GM12891 (cell line): ENCODE measurements around the gene BRD4.

ENCODE experiments used
- POLR2A ChIP-seq: IDR thresholded peaks from 2 replicates; pipeline ENCODE4 v1.6.1; 2011; ENCODE audit warnings: low read depth, low read length, control low read depth
- POLR2AphosphoS5 ChIP-seq: IDR thresholded peaks from 2 replicates; pipeline ENCODE4 v1.6.1; 2011; ENCODE audit warnings: low read depth, low read length, control low read depth
- POU2F2 ChIP-seq: IDR thresholded peaks from 2 replicates; pipeline ENCODE4 v1.6.1; 2011; ENCODE audit warnings: low read depth, mild to moderate bottlenecking, control low read depth, low read length, moderate library complexity
- SPI1 ChIP-seq: IDR thresholded peaks from 2 replicates; pipeline ENCODE4 v1.6.1; 2011; ENCODE audit warnings: low read depth, low read length, control low read depth
- TAF1 ChIP-seq: IDR thresholded peaks from 2 replicates; pipeline ENCODE4 v1.6.1; 2011; ENCODE audit warnings: low read depth, low read length, control low read depth

- no peak for TF ChIP-seq POLR2AphosphoS5
- no peak for TF ChIP-seq TAF1
- no peak for TF ChIP-seq POLR2A
- TF ChIP-seq POU2F2 = no peak
- no peak for TF ChIP-seq SPI1
Observed at GRCh38 chr19:15291089-15291488, 41.2 kb downstream of the BRD4 start.
